Measurements from ENCODE around the gene TMEM209.

Gene TMEM209

DNA sequence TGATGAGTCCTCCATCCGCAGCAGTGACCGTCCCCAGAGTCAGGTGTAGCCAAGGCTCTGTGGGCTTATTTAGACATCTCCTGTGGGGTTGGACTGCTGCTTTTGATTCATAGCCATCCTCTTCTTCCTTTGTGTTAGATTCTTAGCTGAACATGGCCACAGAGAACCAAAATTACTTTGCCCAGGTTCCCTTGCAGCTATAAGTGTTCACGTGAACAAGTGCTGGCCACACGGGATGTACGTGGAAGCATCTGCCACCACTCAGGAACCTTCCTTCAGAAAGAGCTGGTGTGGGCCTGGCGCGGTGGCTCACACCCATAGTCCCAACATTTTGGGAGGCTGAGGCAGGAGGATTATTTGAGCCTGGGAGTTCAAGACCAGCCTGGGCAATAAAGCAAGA, 49.1 kb downstream of the TMEM209 start:
- Histone ChIP-seq H3K9ac (ENCODE audit: low read depth, low read length) (no peak overlapping the region), H3K27me3 (ENCODE audit: insufficient read depth, low read length) (no peaks in the 10 kb centered on the region), H3K36me3 (ENCODE audit: insufficient read depth, low read depth, low read length) (peaks cover 15% of the 10 kb centered on the region), H3K4me1 (ENCODE audit: insufficient read depth, low read length) (no peaks in the 10 kb centered on the region), H3K4me3 (ENCODE audit: low read length) (no peak overlapping the region), H3K27ac (ENCODE audit: low read length) (no peak overlapping the region), H3K9me3 (ENCODE audit: insufficient read depth, low read depth, low read length) (peaks cover 10% of the 10 kb centered on the region; the same call in 1 of the 2 replicates)

GRCh38 chr7:130154501-130155317, 50.5 kb downstream of the TMEM209 start:
- no peaks in the 10 kb centered on the region for H3K4me1 ChIP-seq (ENCODE audit: insufficient read depth, low read length)
- H3K9ac ChIP-seq (ENCODE audit: low read depth, low read length): no peak overlapping the region
- no peak overlapping the region for H3K27ac ChIP-seq (ENCODE audit: low read length)
- H3K27me3 ChIP-seq (ENCODE audit: insufficient read depth, low read length): no peaks in the 10 kb centered on the region
- H3K4me3 ChIP-seq (ENCODE audit: low read length): no peak overlapping the region
- peaks cover 1% of the 10 kb centered on the region; the same call in 1 of the 2 replicates for H3K36me3 ChIP-seq (ENCODE audit: insufficient read depth, low read depth, low read length)
- peaks cover 10% of the 10 kb centered on the region; the same call in 1 of the 2 replicates for H3K9me3 ChIP-seq (ENCODE audit: insufficient read depth, low read depth, low read length)

GRCh38 chr7:130154131-130154500, 51.1 kb downstream of the TMEM209 start:
- no peak overlapping the region for H3K27ac ChIP-seq (ENCODE audit: low read length)
- H3K9me3 ChIP-seq (ENCODE audit: insufficient read depth, low read depth, low read length): peaks cover 10% of the 10 kb centered on the region; the same call in 1 of the 2 replicates
- H3K27me3 ChIP-seq (ENCODE audit: insufficient read depth, low read length): no peaks in the 10 kb centered on the region
- no peaks in the 10 kb centered on the region for H3K4me1 ChIP-seq (ENCODE audit: insufficient read depth, low read length)
- no peak overlapping the region for H3K9ac ChIP-seq (ENCODE audit: low read depth, low read length)
- no peaks in the 10 kb centered on the region for H3K36me3 ChIP-seq (ENCODE audit: insufficient read depth, low read depth, low read length)
- no peak overlapping the region for H3K4me3 ChIP-seq (ENCODE audit: low read length)

DNA sequence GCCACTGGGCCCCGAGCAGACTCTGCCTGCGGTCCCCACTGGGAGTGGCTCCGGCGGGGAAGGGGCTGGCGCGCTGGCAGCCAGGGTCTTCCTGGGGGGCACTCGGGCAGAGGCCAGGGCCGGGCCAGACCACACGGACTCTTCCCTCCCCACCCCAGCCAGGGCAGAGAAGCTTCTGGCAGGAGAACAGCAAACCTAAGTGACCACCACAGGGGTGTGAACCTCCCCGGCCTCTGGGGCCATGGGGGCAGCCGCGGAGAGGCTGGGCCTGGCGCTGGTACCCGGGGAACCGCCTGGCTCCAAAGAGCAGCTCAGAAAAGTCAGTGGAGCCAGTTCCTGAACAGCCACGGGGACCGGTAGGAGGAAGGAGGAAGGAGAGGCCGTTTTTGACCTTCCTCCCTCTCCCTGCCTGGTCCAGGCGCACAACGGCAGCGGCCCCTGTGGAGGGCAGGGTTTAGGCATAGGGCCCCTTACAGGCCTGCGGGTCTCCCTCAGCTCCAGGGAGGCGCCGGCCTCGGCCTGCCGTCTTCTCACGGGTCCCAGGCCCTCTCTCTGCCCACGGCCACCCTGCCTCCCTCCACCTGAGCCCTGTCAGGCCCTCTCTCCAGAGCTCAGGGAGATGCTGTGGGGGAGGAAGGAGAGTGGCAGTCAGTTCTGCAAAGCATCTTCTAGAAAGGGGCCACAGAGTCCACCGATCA, 51.8 kb downstream of the TMEM209 start:
- Histone ChIP-seq H3K4me1 (ENCODE audit: insufficient read depth, low read length) (no peaks in the 10 kb centered on the region), H3K27ac (ENCODE audit: low read length) (no peak overlapping the region), H3K9me3 (ENCODE audit: insufficient read depth, low read depth, low read length) (peaks cover 10% of the 10 kb centered on the region; the same call in 1 of the 2 replicates), H3K4me3 (ENCODE audit: low read length) (no peak overlapping the region), H3K27me3 (ENCODE audit: insufficient read depth, low read length) (no peaks in the 10 kb centered on the region), H3K9ac (ENCODE audit: low read depth, low read length) (no peak overlapping the region), H3K36me3 (ENCODE audit: insufficient read depth, low read depth, low read length) (no peaks in the 10 kb centered on the region)

DNA sequence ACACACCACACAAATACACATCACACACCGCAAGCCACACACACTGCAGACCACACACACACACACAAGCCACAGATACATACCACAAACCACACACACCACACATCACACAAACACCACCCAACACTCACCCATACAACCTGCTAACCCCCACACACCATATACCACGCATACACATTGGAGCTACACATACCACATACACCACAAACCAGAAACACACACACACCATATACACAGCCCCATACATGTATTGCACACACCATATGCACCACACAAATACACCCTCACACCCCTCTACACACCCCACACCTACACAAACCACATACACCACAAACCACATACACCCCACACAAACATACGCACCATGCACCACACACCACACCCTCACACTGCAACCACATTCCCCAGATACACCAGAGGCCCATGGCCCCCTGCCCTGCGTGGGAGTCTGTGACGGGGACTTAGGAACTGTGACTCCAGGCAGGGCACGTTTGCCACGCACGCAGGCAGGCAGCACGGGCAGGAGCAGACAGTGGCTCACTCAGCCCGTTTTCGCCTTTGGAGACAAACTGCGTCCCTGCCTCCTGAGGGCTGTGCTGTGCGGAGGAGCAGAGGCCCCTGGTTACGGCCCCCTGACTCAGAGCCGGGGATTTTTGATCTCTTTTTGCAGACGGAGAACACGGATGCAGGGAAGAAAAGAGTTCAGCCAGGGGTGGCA, 52.6 kb downstream of the TMEM209 start:
- Histone ChIP-seq H3K9ac (ENCODE audit: low read depth, low read length) (no peak overlapping the region), H3K27ac (ENCODE audit: low read length) (no peak overlapping the region), H3K4me3 (ENCODE audit: low read length) (no peak overlapping the region), H3K4me1 (ENCODE audit: insufficient read depth, low read length) (no peaks in the 10 kb centered on the region), H3K9me3 (ENCODE audit: insufficient read depth, low read depth, low read length) (peaks cover 10% of the 10 kb centered on the region; the same call in 1 of the 2 replicates), H3K36me3 (ENCODE audit: insufficient read depth, low read depth, low read length) (no peaks in the 10 kb centered on the region), H3K27me3 (ENCODE audit: insufficient read depth, low read length) (no peaks in the 10 kb centered on the region)

DNA sequence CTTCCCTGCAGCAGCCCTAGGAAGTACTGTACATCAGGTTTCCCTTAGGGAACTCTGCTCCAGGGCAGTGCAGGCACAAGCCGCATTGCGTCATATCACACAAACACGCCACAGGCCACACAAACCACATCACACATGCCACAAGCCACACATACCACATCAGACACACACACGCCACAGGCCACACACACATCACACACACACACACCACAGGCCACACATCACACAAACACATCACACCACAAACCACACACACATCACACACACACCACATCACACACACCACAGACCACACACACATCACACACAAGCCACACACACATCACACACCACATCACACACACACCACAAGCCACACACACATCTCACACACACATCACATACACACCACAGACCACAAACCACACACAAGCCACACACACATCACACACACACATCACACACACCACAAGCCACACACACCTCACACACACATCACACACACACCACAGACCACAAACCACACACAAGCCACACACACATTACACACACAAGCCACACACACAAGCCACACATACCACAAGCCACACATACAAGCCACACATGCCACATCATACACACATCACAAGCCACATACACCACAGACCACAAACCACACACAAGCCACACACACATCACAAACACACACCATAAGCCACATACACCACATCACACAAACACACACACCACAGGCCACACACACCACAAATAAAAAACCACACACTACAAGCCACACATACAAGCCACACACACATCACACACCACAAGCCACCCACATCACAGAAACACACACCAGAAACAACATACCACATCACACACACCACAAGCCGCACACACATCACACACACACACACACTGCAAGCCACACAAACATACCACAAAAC, 53.4 kb downstream of the TMEM209 start:
- no peak overlapping the region for H3K27ac ChIP-seq (ENCODE audit: low read length)
- no peaks in the 10 kb centered on the region for H3K4me1 ChIP-seq (ENCODE audit: insufficient read depth, low read length)
- H3K27me3 ChIP-seq (ENCODE audit: insufficient read depth, low read length): no peaks in the 10 kb centered on the region
- H3K36me3 ChIP-seq (ENCODE audit: insufficient read depth, low read depth, low read length): no peaks in the 10 kb centered on the region
- peaks cover 3% of the 10 kb centered on the region; the same call in 1 of the 2 replicates for H3K9me3 ChIP-seq (ENCODE audit: insufficient read depth, low read depth, low read length)
- no peak overlapping the region for H3K4me3 ChIP-seq (ENCODE audit: low read length)
- no peak overlapping the region for H3K9ac ChIP-seq (ENCODE audit: low read depth, low read length)

GRCh38 chr7:130150587-130150986, 54.6 kb downstream of the TMEM209 start:
- Histone ChIP-seq H3K27me3 (ENCODE audit: insufficient read depth, low read length) (no peaks in the 10 kb centered on the region), H3K27ac (ENCODE audit: low read length) (no peak overlapping the region), H3K4me3 (ENCODE audit: low read length) (no peak overlapping the region), H3K4me1 (ENCODE audit: insufficient read depth, low read length) (no peaks in the 10 kb centered on the region), H3K36me3 (ENCODE audit: insufficient read depth, low read depth, low read length) (no peaks in the 10 kb centered on the region), H3K9me3 (ENCODE audit: insufficient read depth, low read depth, low read length) (no peaks in the 10 kb centered on the region), H3K9ac (ENCODE audit: low read depth, low read length) (no peak overlapping the region)

DNA sequence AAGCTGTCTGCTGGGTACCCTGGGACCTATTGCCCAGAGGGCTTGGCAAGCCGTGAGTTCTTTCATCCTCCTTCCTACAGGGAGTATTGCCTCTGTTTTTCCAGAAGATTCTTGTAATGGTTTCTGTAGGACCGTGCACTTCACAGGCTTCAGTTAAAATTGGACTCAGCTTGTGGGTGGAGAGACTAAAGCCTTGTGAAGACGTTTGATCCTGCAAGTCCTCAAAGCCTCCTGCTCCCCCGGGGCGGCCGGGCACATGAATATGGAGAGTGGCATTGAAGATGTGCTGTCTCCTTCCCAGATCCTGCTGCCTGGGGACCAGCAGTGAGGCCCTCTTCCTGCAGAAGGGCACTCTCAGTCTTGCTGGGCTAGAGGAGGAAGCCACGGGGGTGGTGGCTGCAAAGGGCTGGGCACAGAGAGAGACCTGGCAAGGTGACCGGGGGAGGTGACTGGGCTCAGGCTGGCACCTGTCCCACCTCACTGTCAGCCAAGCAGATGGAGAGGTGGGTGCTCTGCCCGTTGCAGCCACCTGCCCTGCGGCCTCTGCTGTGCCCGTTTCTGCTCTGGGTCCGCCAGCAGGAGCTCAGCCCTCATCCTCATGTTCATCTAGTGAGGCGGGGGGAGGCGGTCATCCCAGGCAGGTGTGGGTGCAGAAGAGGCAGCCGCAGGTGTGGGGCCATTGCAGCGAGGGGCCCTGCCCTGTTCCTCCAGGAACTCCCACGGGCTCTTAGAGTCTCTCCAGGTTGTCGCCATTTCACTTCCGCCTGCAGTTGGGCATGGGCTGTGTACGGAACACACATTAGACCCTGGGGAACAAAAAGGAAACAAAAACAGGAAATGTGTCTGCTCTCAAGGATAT, 55.7 kb downstream of the TMEM209 start:
- Histone ChIP-seq H3K27ac (ENCODE audit: low read length) (no peak overlapping the region), H3K4me1 (ENCODE audit: insufficient read depth, low read length) (peaks cover 1% of the 10 kb centered on the region; the same call in 1 of the 2 replicates), H3K9ac (ENCODE audit: low read depth, low read length) (no peak overlapping the region), H3K4me3 (ENCODE audit: low read length) (no peak overlapping the region), H3K27me3 (ENCODE audit: insufficient read depth, low read length) (no peaks in the 10 kb centered on the region), H3K9me3 (ENCODE audit: insufficient read depth, low read depth, low read length) (no peaks in the 10 kb centered on the region), H3K36me3 (ENCODE audit: insufficient read depth, low read depth, low read length) (no peaks in the 10 kb centered on the region)

DNA sequence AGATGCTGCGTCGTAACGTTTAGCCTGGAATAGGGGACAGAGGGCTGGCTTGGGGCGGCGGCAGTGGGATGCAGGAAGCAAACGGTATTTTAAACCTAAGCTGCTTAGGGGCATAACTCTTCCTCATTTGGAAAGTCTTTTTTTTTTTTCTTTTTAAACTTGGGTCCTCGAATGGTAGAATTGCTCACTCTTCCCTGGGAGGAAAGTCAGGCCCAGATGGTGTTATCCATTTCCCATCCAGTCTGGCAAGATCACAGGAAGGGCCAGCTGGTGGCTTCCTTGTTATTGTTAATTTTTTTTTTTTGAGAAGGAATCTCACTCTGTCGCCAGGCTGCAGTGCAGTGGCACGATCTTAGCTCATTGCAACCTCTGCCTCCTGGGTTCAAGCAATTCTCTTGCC, 56.6 kb downstream of the TMEM209 start:
- H3K27me3 ChIP-seq (ENCODE audit: insufficient read depth, low read length): no peaks in the 10 kb centered on the region
- H3K4me3 ChIP-seq (ENCODE audit: low read length): no peak overlapping the region
- peaks cover 2% of the 10 kb centered on the region; the same call in 1 of the 2 replicates for H3K4me1 ChIP-seq (ENCODE audit: insufficient read depth, low read length)
- no peaks in the 10 kb centered on the region for H3K9me3 ChIP-seq (ENCODE audit: insufficient read depth, low read depth, low read length)
- H3K36me3 ChIP-seq (ENCODE audit: insufficient read depth, low read depth, low read length): no peaks in the 10 kb centered on the region
- no peak overlapping the region for H3K9ac ChIP-seq (ENCODE audit: low read depth, low read length)
- H3K27ac ChIP-seq (ENCODE audit: low read length): no peak overlapping the region

- no peaks in the 10 kb centered on the region for H3K9me3 ChIP-seq (ENCODE audit: insufficient read depth, low read depth, low read length)
- H3K36me3 ChIP-seq (ENCODE audit: insufficient read depth, low read depth, low read length): no peaks in the 10 kb centered on the region
- no peak overlapping the region for H3K9ac ChIP-seq (ENCODE audit: low read depth, low read length)
- peaks cover 2% of the 10 kb centered on the region; the same call in 1 of the 2 replicates for H3K4me1 ChIP-seq (ENCODE audit: insufficient read depth, low read length)
- no peaks in the 10 kb centered on the region for H3K27me3 ChIP-seq (ENCODE audit: insufficient read depth, low read length)
- H3K4me3 ChIP-seq (ENCODE audit: low read length): no peak overlapping the region
- no peak overlapping the region for H3K27ac ChIP-seq (ENCODE audit: low read length)
Measured at GRCh38 chr7:130147710-130148325, 57.4 kb downstream of the TMEM209 start.

All from iPS-20b (cell line).